ENCODE results near the gene CACNA1D.

- TF ChIP-seq MYBL2 (IDR thresholded peaks at IDR 0.05; ENCODE audit: low read depth) (no peak), MYBL2 (CRISPR knock-in tag; IDR thresholded peaks at IDR 0.05; ENCODE audit: borderline replicate concordance) (no peak), TAF1 (IDR thresholded peaks at IDR 0.05; ENCODE audit: control insufficient read depth, extremely low read depth, insufficient read depth, low read length, severe bottlenecking) (no peak), POLR2AphosphoS5 (IDR thresholded peaks at IDR 0.05; ENCODE audit: control insufficient read depth, insufficient read depth, low read depth, low read length) (no peak), USF2 (CRISPR knock-in tag; IDR thresholded peaks at IDR 0.05) (no peak), BRF2 (IDR thresholded peaks at IDR 0.05; ENCODE audit: borderline replicate concordance, insufficient read depth, insufficient read length) (no peak), ZNF274 (IDR thresholded peaks at IDR 0.05; ENCODE audit: borderline replicate concordance, low read depth, low read length) (no peak), EZH2 (IDR thresholded peaks at IDR 0.05; ENCODE audit: borderline replicate concordance, low read depth, low read length) (no peak), EP300 (IDR thresholded peaks at IDR 0.05; ENCODE audit: low read length) (no peak)
- TF ChIP-seq, protein P1, sequence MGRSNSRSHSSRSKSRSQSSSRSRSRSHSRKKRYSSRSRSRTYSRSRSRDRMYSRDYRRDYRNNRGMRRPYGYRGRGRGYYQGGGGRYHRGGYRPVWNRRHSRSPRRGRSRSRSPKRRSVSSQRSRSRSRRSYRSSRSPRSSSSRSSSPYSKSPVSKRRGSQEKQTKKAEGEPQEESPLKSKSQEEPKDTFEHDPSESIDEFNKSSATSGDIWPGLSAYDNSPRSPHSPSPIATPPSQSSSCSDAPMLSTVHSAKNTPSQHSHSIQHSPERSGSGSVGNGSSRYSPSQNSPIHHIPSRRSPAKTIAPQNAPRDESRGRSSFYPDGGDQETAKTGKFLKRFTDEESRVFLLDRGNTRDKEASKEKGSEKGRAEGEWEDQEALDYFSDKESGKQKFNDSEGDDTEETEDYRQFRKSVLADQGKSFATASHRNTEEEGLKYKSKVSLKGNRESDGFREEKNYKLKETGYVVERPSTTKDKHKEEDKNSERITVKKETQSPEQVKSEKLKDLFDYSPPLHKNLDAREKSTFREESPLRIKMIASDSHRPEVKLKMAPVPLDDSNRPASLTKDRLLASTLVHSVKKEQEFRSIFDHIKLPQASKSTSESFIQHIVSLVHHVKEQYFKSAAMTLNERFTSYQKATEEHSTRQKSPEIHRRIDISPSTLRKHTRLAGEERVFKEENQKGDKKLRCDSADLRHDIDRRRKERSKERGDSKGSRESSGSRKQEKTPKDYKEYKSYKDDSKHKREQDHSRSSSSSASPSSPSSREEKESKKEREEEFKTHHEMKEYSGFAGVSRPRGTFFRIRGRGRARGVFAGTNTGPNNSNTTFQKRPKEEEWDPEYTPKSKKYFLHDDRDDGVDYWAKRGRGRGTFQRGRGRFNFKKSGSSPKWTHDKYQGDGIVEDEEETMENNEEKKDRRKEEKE (IDR thresholded peaks at IDR 0.05; ENCODE audit: borderline replicate concordance in 1 of 2, control insufficient read depth in 1 of 2, low read depth in 2 of 2, low read length in 1 of 2) = no peak
- TF ChIP-seq, protein P2, sequence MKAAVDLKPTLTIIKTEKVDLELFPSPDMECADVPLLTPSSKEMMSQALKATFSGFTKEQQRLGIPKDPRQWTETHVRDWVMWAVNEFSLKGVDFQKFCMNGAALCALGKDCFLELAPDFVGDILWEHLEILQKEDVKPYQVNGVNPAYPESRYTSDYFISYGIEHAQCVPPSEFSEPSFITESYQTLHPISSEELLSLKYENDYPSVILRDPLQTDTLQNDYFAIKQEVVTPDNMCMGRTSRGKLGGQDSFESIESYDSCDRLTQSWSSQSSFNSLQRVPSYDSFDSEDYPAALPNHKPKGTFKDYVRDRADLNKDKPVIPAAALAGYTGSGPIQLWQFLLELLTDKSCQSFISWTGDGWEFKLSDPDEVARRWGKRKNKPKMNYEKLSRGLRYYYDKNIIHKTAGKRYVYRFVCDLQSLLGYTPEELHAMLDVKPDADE (conservative IDR thresholded peaks at IDR 0.05; ENCODE audit: control insufficient read depth, low read depth, low read length) = no peak
- TF ChIP-seq, protein P3, sequence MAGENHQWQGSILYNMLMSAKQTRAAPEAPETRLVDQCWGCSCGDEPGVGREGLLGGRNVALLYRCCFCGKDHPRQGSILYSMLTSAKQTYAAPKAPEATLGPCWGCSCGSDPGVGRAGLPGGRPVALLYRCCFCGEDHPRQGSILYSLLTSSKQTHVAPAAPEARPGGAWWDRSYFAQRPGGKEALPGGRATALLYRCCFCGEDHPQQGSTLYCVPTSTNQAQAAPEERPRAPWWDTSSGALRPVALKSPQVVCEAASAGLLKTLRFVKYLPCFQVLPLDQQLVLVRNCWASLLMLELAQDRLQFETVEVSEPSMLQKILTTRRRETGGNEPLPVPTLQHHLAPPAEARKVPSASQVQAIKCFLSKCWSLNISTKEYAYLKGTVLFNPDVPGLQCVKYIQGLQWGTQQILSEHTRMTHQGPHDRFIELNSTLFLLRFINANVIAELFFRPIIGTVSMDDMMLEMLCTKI (IDR thresholded peaks at IDR 0.05; ENCODE audit: partially characterized antibody) = no peak
- TF ChIP-seq, protein P4, sequence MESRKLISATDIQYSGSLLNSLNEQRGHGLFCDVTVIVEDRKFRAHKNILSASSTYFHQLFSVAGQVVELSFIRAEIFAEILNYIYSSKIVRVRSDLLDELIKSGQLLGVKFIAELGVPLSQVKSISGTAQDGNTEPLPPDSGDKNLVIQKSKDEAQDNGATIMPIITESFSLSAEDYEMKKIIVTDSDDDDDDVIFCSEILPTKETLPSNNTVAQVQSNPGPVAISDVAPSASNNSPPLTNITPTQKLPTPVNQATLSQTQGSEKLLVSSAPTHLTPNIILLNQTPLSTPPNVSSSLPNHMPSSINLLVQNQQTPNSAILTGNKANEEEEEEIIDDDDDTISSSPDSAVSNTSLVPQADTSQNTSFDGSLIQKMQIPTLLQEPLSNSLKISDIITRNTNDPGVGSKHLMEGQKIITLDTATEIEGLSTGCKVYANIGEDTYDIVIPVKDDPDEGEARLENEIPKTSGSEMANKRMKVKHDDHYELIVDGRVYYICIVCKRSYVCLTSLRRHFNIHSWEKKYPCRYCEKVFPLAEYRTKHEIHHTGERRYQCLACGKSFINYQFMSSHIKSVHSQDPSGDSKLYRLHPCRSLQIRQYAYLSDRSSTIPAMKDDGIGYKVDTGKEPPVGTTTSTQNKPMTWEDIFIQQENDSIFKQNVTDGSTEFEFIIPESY (CRISPR knock-in tag; IDR thresholded peaks at IDR 0.05) = no peak
Observed at GRCh38 chr3:53689681-53690080, 195.3 kb downstream of the CACNA1D start.

Measured in K562 (cell line).